ENCODE results near the gene DBF4.
"Not testable (repeated sequence)": the region's sequence is repeated elsewhere in the genome, so short reads cannot be mapped to it uniquely, and the experiment has no call there.

DBF4 gene

DNA sequence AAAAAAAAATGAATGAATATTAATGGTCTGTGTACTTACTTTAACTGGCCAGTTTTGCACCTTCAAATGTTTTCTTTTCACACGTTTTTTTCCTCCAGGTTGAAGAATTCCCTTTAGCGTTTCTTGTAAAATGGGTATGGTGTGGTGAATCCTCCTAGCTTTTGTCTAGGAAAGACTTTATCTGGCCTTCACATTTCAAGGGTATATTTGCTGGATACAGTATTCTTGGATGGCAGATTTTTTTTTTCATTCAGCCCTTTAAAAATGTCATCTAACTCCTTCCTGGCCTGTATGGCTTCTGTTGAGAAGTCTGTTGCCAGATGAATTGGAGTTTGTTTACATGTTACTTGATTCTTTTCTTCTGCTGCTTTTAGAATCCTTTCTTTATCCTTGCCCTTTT lies 10.2 kb upstream of the DBF4 start:
- Histone ChIP-seq H3K36me3 (ENCODE audit: control insufficient read depth, insufficient read depth, low read length) (peaks cover 31% of the 10 kb centered on the region), H3K9me3 (ENCODE audit: control insufficient read depth, low read length) (peaks cover 11% of the 10 kb centered on the region), H3K27ac (ENCODE audit: low read depth, low read length, severe bottlenecking) (no peak overlapping the region), H3K4me1 (ENCODE audit: control insufficient read depth, insufficient read depth, low read length, poor library complexity, severe bottlenecking) (no peaks in the 10 kb centered on the region), H3K4me3 (ENCODE audit: extremely low read depth, insufficient read depth, low read length, poor library complexity, severe bottlenecking) (no peak overlapping the region)
- WGBS, 2 experiments (ENCODE audit: insufficient coverage in 2 of 2): 100% methylated on average over 1 of the region's 2 CpGs; no CpG with 5 or more reads in 1 of the 2 experiments

DNA sequence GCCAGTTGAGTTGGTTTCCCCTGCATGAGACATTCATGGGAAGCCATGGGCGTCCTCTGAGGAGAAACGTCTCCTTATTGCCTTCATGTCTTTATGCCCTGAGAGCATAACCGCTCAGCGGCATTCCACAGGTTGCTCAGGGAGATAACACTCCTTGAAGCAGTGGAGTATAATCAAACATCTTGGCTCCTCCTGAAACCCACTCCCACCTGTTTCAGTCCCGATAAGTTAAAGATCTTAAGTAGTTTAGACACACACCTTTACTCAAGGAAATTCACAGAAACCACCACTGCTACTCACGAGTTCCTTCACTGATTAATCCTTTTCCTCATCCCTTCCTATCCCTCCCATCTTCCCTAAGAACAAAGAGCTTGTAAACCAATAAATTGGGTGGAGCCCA lies 9.8 kb upstream of the DBF4 start:
- not testable (repeated sequence) for H3K27ac ChIP-seq (ENCODE audit: low read depth, low read length, severe bottlenecking); H3K4me1 ChIP-seq (ENCODE audit: control insufficient read depth, insufficient read depth, low read length, poor library complexity, severe bottlenecking); H3K4me3 ChIP-seq (ENCODE audit: extremely low read depth, insufficient read depth, low read length, poor library complexity, severe bottlenecking)
- Histone ChIP-seq H3K36me3 (ENCODE audit: control insufficient read depth, insufficient read depth, low read length) (peaks cover 35% of the 10 kb centered on the region), H3K9me3 (ENCODE audit: control insufficient read depth, low read length) (peaks cover 11% of the 10 kb centered on the region)
- WGBS, 2 experiments (ENCODE audit: insufficient coverage in 2 of 2): 91 to 93% methylated on average over 5 to 6 of the region's 6 CpGs

DNA sequence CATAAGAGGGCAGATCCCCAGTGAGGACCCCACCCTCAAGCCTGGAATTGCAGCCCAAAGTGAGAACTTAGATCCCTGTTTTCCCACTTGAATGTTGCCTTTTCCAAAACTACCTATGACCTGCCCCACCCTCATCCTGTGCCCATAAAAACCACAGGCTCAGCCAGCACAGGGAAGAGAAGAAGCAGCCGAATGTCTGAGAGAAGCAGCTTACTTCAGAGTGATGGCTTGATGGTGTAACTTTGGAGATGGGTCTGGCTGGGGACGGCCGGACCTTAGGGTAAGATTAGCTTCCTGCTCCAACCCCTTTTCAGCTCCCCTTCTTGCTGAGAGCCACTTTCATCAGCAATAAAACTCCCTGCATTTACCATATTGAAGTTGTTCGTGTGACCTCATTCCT lies 5.8 kb upstream of the DBF4 start:
- H3K4me1 ChIP-seq (ENCODE audit: control insufficient read depth, insufficient read depth, low read length, poor library complexity, severe bottlenecking): no peaks in the 10 kb centered on the region
- no peak overlapping the region for H3K4me3 ChIP-seq (ENCODE audit: extremely low read depth, insufficient read depth, low read length, poor library complexity, severe bottlenecking)
- H3K36me3 ChIP-seq (ENCODE audit: control insufficient read depth, insufficient read depth, low read length): peaks cover 40% of the 10 kb centered on the region
- peaks cover 11% of the 10 kb centered on the region for H3K9me3 ChIP-seq (ENCODE audit: control insufficient read depth, low read length)
- no peak overlapping the region for H3K27ac ChIP-seq (ENCODE audit: low read depth, low read length, severe bottlenecking)
- WGBS, 2 experiments (ENCODE audit: insufficient coverage in 2 of 2): 95 to 100% methylated on average over 1 to 3 of the region's 4 CpGs

DNA sequence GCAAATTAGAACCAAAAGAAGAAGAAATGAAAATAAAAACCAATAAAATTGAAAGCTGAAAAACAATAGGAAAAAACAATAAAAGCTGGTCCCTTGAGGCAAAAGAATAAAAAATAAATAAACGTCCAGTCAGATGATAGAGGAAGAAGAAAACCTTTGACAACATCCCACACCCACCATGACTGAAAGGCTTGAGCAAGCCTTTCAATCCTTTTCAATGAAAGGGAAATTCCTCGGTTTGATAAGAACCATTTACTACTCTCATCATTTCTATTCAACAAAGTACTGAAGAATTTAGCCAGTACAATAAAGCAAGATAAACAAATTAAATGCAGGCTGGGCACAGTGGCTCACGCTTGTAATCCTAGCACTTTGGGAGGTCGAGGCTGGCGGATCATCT lies 3.9 kb upstream of the DBF4 start:
- Histone ChIP-seq H3K4me3 (ENCODE audit: extremely low read depth, insufficient read depth, low read length, poor library complexity, severe bottlenecking) (no peak overlapping the region), H3K9me3 (ENCODE audit: control insufficient read depth, low read length) (peaks cover 5% of the 10 kb centered on the region), H3K27ac (ENCODE audit: low read depth, low read length, severe bottlenecking) (no peak overlapping the region), H3K36me3 (ENCODE audit: control insufficient read depth, insufficient read depth, low read length) (peaks cover 25% of the 10 kb centered on the region), H3K4me1 (ENCODE audit: control insufficient read depth, insufficient read depth, low read length, poor library complexity, severe bottlenecking) (no peaks in the 10 kb centered on the region)
- WGBS, 2 experiments (ENCODE audit: insufficient coverage in 2 of 2): 88 to 92% methylated on average over 4 of the region's 5 CpGs

DNA sequence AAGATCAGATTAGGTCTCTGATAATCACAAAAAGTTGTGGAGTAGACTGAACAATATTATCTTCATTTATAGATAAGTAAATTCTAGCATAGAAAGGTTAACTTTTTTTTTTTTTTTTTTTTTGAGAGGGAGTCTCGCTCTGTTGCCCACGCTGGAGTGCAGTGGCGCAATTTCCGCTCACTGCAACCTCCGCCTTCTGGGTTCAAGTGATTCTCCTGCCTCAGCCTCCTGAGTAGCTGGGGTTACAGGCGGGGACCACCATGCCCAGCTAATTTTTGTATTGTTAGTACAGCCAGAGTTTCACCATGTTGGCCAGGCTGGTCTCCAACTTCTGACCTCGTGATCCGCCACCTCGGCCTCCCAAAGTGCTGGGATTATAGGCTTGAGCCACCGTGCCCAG lies 3.0 kb upstream of the DBF4 start:
- H3K36me3 ChIP-seq (ENCODE audit: control insufficient read depth, insufficient read depth, low read length): peaks cover 25% of the 10 kb centered on the region
- H3K4me3 ChIP-seq (ENCODE audit: extremely low read depth, insufficient read depth, low read length, poor library complexity, severe bottlenecking); H3K27ac ChIP-seq (ENCODE audit: low read depth, low read length, severe bottlenecking); H3K4me1 ChIP-seq (ENCODE audit: control insufficient read depth, insufficient read depth, low read length, poor library complexity, severe bottlenecking); H3K9me3 ChIP-seq (ENCODE audit: control insufficient read depth, low read length): not testable (repeated sequence)
- 93 to 97% methylated on average over 4 to 9 of the region's 10 CpGs for WGBS, 2 experiments (ENCODE audit: insufficient coverage in 2 of 2)

DNA sequence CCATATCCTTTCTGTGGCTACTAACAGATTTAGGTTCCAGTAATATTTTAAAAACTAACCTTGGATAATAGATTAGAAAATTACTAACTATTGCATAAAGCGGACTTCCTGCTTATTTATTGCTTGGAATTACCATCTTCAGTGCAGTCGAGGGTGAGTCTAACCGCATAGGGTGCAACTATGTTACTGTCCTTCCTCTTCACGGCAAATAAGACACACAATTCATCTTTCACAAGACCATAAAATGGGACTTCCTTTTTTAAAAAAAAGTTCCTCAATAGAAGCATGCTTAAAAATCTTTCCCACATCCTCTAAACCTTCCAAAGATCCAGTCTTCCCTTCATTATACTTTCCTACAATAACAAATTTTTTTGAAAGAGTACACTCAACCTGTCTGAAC lies 2.2 kb upstream of the DBF4 start:
- WGBS, 2 experiments (ENCODE audit: insufficient coverage in 2 of 2): 91 to 92% methylated on average over 4 of the region's 4 CpGs
- Histone ChIP-seq H3K4me3 (ENCODE audit: extremely low read depth, insufficient read depth, low read length, poor library complexity, severe bottlenecking) (no peak overlapping the region), H3K9me3 (ENCODE audit: control insufficient read depth, low read length) (peaks cover 5% of the 10 kb centered on the region), H3K36me3 (ENCODE audit: control insufficient read depth, insufficient read depth, low read length) (peaks cover 32% of the 10 kb centered on the region), H3K27ac (ENCODE audit: low read depth, low read length, severe bottlenecking) (no peak overlapping the region), H3K4me1 (ENCODE audit: control insufficient read depth, insufficient read depth, low read length, poor library complexity, severe bottlenecking) (no peaks in the 10 kb centered on the region)

DNA sequence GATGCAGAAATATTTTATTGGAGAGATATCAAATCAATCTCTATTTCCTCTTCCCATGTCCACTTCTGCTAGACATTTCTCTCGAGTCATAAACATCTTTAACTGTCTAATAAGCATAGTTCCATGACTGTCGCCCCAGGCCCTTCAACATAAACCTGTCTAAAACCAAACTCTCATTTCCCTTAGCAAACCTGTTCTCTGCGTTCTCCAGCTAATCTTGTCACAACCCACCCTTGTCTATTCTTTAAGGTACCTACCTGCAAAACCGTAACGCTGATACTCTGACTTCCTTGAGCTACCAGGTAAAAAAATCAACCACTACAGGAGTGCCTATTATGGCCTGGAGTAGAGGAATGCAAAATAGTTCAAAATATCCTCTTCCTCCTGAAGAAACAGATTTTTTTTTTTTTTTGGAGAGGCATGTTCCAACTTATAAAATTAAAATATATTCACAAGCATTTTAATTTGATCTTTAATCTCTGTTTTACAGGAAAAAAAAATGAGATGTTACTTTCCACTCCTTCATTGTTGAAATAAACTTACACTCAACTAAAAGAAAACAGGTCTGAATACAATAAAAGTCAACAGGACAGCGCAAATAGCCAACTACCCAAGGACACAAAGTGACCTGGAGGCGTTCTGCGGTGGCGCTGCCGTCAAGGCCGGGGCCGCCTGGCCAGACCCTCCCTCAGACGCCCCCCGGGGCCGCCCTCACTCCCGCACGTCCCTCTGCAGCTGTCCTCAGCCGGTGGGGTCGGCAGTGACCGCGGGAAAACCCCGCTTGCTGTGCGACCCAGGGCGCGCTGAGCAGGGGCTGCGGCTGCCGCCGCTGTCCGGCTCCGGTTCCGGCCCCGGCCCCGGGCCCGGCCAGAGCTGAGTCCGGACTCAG lies 898 bp upstream of the DBF4 start:
- WGBS, 2 experiments (ENCODE audit: insufficient coverage in 2 of 2): 6 to 7% methylated on average over 21 to 33 of the region's 35 CpGs
- Histone ChIP-seq H3K27ac (ENCODE audit: low read depth, low read length, severe bottlenecking) (peak overlapping the region; percentile 91), H3K36me3 (ENCODE audit: control insufficient read depth, insufficient read depth, low read length) (peaks cover 43% of the 10 kb centered on the region)

DNA sequence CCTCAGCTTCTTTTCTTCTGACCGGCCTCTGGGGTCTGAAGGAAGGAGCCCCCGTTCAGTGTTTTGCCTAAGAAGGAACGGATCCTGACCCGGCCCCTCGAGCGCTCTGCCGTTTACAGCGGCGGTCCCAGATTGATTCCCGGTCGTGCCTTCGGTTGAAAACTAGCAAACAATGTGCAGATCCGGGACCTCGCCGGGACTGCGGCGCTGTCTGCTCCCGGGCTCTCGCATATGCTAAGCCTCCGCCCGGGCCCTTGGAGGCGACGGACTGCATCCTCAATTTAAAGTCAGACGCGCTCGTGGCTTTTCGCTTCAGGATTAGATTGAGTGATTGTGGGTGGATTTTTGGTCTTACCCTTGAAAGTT lies 559 bp downstream of the DBF4 start:
- Histone ChIP-seq H3K36me3 (ENCODE audit: control insufficient read depth, insufficient read depth, low read length) (peaks cover 46% of the 10 kb centered on the region), H3K9me3 (ENCODE audit: control insufficient read depth, low read length) (no peaks in the 10 kb centered on the region), H3K4me1 (ENCODE audit: control insufficient read depth, insufficient read depth, low read length, poor library complexity, severe bottlenecking) (no peaks in the 10 kb centered on the region), H3K27ac (ENCODE audit: low read depth, low read length, severe bottlenecking) (peak overlapping the region; percentile 91), H3K4me3 (ENCODE audit: extremely low read depth, insufficient read depth, low read length, poor library complexity, severe bottlenecking) (peak overlapping the region; percentile 86)
- 0% methylated on average over 11 to 20 of the region's 27 CpGs for WGBS, 2 experiments (ENCODE audit: insufficient coverage in 2 of 2)

More for the DNA sequence above, 898 bp upstream of the DBF4 start:
- Histone ChIP-seq H3K4me3 (ENCODE audit: extremely low read depth, insufficient read depth, low read length, poor library complexity, severe bottlenecking) (peak overlapping the region; percentile 86), H3K4me1 (ENCODE audit: control insufficient read depth, insufficient read depth, low read length, poor library complexity, severe bottlenecking) (no peaks in the 10 kb centered on the region), H3K9me3 (ENCODE audit: control insufficient read depth, low read length) (peaks cover 1% of the 10 kb centered on the region)

DNA sequence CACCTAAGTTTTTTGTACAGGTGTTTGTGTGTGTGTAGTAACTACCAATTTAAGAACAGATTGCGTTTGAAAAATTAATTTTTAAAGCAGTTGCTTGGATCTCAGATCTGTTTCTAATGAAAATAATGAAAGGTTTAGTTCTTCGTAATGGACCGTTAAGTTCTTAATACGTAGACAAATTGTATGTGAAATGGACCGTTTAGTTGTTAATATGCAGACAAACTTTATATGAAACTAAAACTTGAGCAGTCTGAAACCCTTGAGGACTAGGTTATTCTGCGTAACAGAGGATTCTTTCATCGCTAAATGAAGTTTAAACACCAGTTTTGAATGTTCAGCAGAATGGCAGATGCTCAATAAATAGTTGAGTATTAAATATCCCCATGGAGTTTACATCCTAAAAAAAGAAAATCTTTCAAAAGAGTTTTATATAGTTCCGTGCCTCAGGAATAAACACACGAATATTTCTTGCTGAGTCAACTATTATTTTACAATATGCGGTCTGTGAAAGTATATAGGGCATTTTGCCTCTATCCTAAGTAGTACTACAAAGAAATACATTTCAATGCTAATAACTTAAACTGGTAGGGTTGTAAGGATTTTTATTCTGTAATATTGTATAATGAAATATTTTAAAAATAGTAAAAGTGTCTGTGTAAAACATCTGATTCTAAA lies 1.2 kb downstream of the DBF4 start:
- WGBS, 2 experiments (ENCODE audit: insufficient coverage in 2 of 2): 0 to 10% methylated on average over 4 to 7 of the region's 10 CpGs

DNA sequence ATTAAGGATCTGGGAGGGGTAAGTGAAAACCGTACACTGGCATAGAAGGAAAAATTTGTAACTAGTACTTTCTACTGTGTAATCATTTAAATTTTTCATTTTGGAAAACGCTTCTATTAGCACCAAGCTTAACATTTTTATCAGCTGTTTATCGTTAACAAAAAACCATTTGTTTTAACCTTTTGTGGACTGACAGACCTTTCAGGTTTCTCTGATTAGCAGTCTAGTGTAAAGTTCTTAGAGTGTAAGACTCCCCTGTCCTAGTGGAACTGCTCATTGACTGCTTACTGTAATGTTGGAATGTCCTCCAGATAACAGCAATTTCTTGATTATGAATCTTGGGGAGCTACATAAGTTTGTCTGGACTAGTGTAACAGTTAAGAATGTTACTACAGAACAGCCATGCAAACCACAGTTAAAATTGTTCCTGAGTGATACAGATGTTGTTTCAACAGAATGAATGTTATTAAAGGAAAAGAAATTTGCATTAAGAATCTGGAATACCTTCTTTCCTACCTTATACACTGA lies 2.0 kb downstream of the DBF4 start:
- Histone ChIP-seq H3K4me1 (ENCODE audit: control insufficient read depth, insufficient read depth, low read length, poor library complexity, severe bottlenecking) (no peaks in the 10 kb centered on the region), H3K4me3 (ENCODE audit: extremely low read depth, insufficient read depth, low read length, poor library complexity, severe bottlenecking) (peak overlapping the region; percentile 86), H3K9me3 (ENCODE audit: control insufficient read depth, low read length) (no peaks in the 10 kb centered on the region), H3K36me3 (ENCODE audit: control insufficient read depth, insufficient read depth, low read length) (peaks cover 48% of the 10 kb centered on the region), H3K27ac (ENCODE audit: low read depth, low read length, severe bottlenecking) (no peak overlapping the region)
- WGBS, 2 experiments (ENCODE audit: insufficient coverage in 2 of 2): no CpG with 5 or more reads among the region's 3 CpGs

More for the DNA sequence above, 1.2 kb downstream of the DBF4 start:
- Histone ChIP-seq H3K4me1 (ENCODE audit: control insufficient read depth, insufficient read depth, low read length, poor library complexity, severe bottlenecking) (no peaks in the 10 kb centered on the region), H3K4me3 (ENCODE audit: extremely low read depth, insufficient read depth, low read length, poor library complexity, severe bottlenecking) (peak overlapping the region; percentile 86), H3K9me3 (ENCODE audit: control insufficient read depth, low read length) (no peaks in the 10 kb centered on the region), H3K36me3 (ENCODE audit: control insufficient read depth, insufficient read depth, low read length) (peaks cover 50% of the 10 kb centered on the region), H3K27ac (ENCODE audit: low read depth, low read length, severe bottlenecking) (peak overlapping the region; percentile 91)
